Smooth muscle cell (in vitro differentiated cells): ENCODE data around the gene SFXN5. TPM values are rescaled to one million over a fixed set of nuclear protein-coding genes. Genes with fewer than 3 reads are reported as not detected.

ENCODE experiments used
- DNase-seq: peaks from one replicate; lab custom pipeline; 2025; ENCODE audit not compliant: unreplicated experiment; lab: John Stamatoyannopoulos, UW
- H2AFZ ChIP-seq: fragments of 200-600 bp; sonication (generic); 2 replicates; pipeline ENCODE4 v1.6.0; 2016; ENCODE audit warnings: antibody characterized with exemption, low read depth, mild to moderate bottlenecking
- H3F3A ChIP-seq: fragments of 200-600 bp; sonication (generic); 2 replicates; pipeline ENCODE4 v1.6.0; 2017; ENCODE audit warnings: antibody characterized with exemption, low read depth
- H3K27ac ChIP-seq: fragments of 200-600 bp; sonication (generic); 2 replicates; pipeline ENCODE4 v1.5.1; 2016; ENCODE audit warnings: low read depth, mild to moderate bottlenecking
- H3K27me3 ChIP-seq: fragments of 200-600 bp; sonication (generic); 2 replicates; pipeline ENCODE4 v1.6.1; 2016; ENCODE audit warnings: low read depth, mild to moderate bottlenecking
- H3K36me3 ChIP-seq: fragments of 200-600 bp; sonication (generic); 2 replicates; pipeline ENCODE4 v1.5.1; 2016; ENCODE audit warnings: low read depth
- H3K4me1 ChIP-seq: fragments of 200-600 bp; sonication (generic); 2 replicates; pipeline ENCODE4 v1.5.1; 2016; ENCODE audit warnings: low read depth
- H3K4me2 ChIP-seq: fragments of 200-600 bp; sonication (generic); 2 replicates; pipeline ENCODE4 v1.6.0; 2016; ENCODE audit warnings: mild to moderate bottlenecking
- H3K4me3 ChIP-seq: fragments of 200-600 bp; sonication (generic); 2 replicates; pipeline ENCODE4 v1.5.1; 2016; ENCODE audit warnings: mild to moderate bottlenecking
- H3K79me2 ChIP-seq: fragments of 200-600 bp; sonication (generic); 2 replicates; pipeline ENCODE4 v1.6.0; 2016; ENCODE audit warnings: low read depth, mild to moderate bottlenecking
- H3K9ac ChIP-seq: fragments of 200-600 bp; sonication (generic); 2 replicates; pipeline ENCODE4 v1.6.0; 2016; ENCODE audit warnings: low read depth
- H3K9me3 ChIP-seq: fragments of 200-600 bp; sonication (generic); replicated peaks from 2 replicates; pipeline ENCODE4 v1.5.1; 2016; ENCODE audit warnings: low read depth
- H4K20me1 ChIP-seq: fragments of 200-600 bp; sonication (generic); 2 replicates; pipeline ENCODE4 v1.6.0; 2016; ENCODE audit warnings: low read depth
- CTCF ChIP-seq: fragments of 200-600 bp; sonication (generic); IDR thresholded peaks from 2 replicates; pipeline ENCODE4 v1.5.1; 2017; ENCODE audit warnings: borderline replicate concordance, mild to moderate bottlenecking, antibody characterized with exemption; ENCODE audit not compliant: insufficient read depth, poor library complexity, severe bottlenecking
- WGBS: methylation state at CpG from one replicate; pipeline ENCODE4 v1.1.7; 2016; ENCODE audit warnings: low lambda C conversion rate; 5-methylcytosine and 5-hydroxymethylcytosine counted together
- polyA plus RNA-seq: library from polyadenylated mRNA; unstranded; fragments of >200 nt; fragmentation: Nextera tagmentation; extraction: Ambion mirVana; gene quantifications from 2 replicates; pipeline ENCODE4 v1.2.1, GENCODE V29; 2016
- total RNA-seq: library from RNA; depleted of rRNA; stranded (reverse); fragments of >200 nt; gene quantifications from 2 replicates; pipeline ENCODE4 v1.2.3, GENCODE V29; 2014

SFXN5 gene
- total and polyA plus RNA-seq, 2 experiments from 2014 or later = 6.9 to 8.3 TPM

GRCh38 chr2:73027340-73027739 is 44.2 kb downstream of the SFXN5 start:
- no peak overlapping the region for H3K4me3 ChIP-seq
- H3K4me2 ChIP-seq = no peak overlapping the region
- H2AFZ ChIP-seq = no peak overlapping the region
- H4K20me1 ChIP-seq = no peaks in the 10 kb centered on the region
- H3K27ac ChIP-seq = no peak overlapping the region
- no peaks in the 10 kb centered on the region for H3F3A ChIP-seq
- H3K4me1 ChIP-seq = no peaks in the 10 kb centered on the region
- no peaks in the 10 kb centered on the region for H3K9me3 ChIP-seq
- no peak overlapping the region for H3K9ac ChIP-seq
- H3K36me3 ChIP-seq = no peaks in the 10 kb centered on the region
- no peaks in the 10 kb centered on the region for H3K27me3 ChIP-seq
- WGBS = 100% methylated on average over 1 of the region's 1 CpG
- no peaks in the 10 kb centered on the region for H3K79me2 ChIP-seq
- DNase-seq = no peak
- no peak for TF ChIP-seq CTCF

- H3K27me3 ChIP-seq = no peaks in the 10 kb centered on the region
- no peaks in the 10 kb centered on the region for H3K4me1 ChIP-seq
- H2AFZ ChIP-seq = no peak overlapping the region
- DNase-seq = no peak
- no peaks in the 10 kb centered on the region for H3K36me3 ChIP-seq
- no peak overlapping the region for H3K9ac ChIP-seq
- no peak overlapping the region for H3K4me2 ChIP-seq
- no peaks in the 10 kb centered on the region for H3F3A ChIP-seq
- no peak for TF ChIP-seq CTCF
- H3K27ac ChIP-seq = no peak overlapping the region
- H4K20me1 ChIP-seq = no peaks in the 10 kb centered on the region
- no peaks in the 10 kb centered on the region for H3K79me2 ChIP-seq
- no peaks in the 10 kb centered on the region for H3K9me3 ChIP-seq
- 83% methylated on average over 1 of the region's 1 CpG for WGBS
- H3K4me3 ChIP-seq = no peak overlapping the region
These were observed 48.0 kb downstream of the SFXN5 start for GRCh38 chr2:73023497-73023896.

- no peaks in the 10 kb centered on the region for H4K20me1 ChIP-seq
- no peaks in the 10 kb centered on the region for H3F3A ChIP-seq
- H3K79me2 ChIP-seq = no peaks in the 10 kb centered on the region
- H3K9ac ChIP-seq = no peak overlapping the region
- H3K27me3 ChIP-seq = no peaks in the 10 kb centered on the region
- DNase-seq = no peak
- H2AFZ ChIP-seq = no peak overlapping the region
- H3K4me1 ChIP-seq = no peaks in the 10 kb centered on the region
- H3K27ac ChIP-seq = no peak overlapping the region
- no peak overlapping the region for H3K4me3 ChIP-seq
- WGBS = 96% methylated on average over 3 of the region's 4 CpGs
- no peaks in the 10 kb centered on the region for H3K36me3 ChIP-seq
- no peak for TF ChIP-seq CTCF
- H3K9me3 ChIP-seq = no peaks in the 10 kb centered on the region
- H3K4me2 ChIP-seq = no peak overlapping the region
These were observed 49.4 kb downstream of the SFXN5 start for GRCh38 chr2:73022024-73022568.

- H3K4me2 ChIP-seq = no peak overlapping the region
These were observed 50.0 kb downstream of the SFXN5 start for GRCh38 chr2:73021371-73022010.

More at GRCh38 chr2:73021371-73022010, 50.0 kb downstream of the SFXN5 start:
- H3K9me3 ChIP-seq = no peaks in the 10 kb centered on the region
- H3K27me3 ChIP-seq = no peaks in the 10 kb centered on the region
- no peak for DNase-seq
- no peak overlapping the region for H3K4me3 ChIP-seq
- no peaks in the 10 kb centered on the region for H3F3A ChIP-seq
- no peak overlapping the region for H3K9ac ChIP-seq
- H3K4me1 ChIP-seq = no peaks in the 10 kb centered on the region
- H2AFZ ChIP-seq = no peak overlapping the region
- H3K27ac ChIP-seq = no peak overlapping the region
- WGBS = 89% methylated on average over 8 of the region's 8 CpGs
- no peaks in the 10 kb centered on the region for H4K20me1 ChIP-seq
- no peaks in the 10 kb centered on the region for H3K79me2 ChIP-seq
- H3K36me3 ChIP-seq = no peaks in the 10 kb centered on the region
- no peak for TF ChIP-seq CTCF
